Spleen (tissue), 13 donors: ENCODE data around the gene MTMR3. TPM values are rescaled to one million over a fixed set of nuclear protein-coding genes. Genes with fewer than 3 reads are reported as not detected.
"Not testable (repeated sequence)": the region's sequence is repeated elsewhere in the genome, so short reads cannot be mapped to it uniquely, and the experiment has no call there.

ENCODE experiments used
- DNase-seq: peaks from one replicate; pipeline ENCODE4 v3.0.0-alpha.2; 2020
- H3K27ac ChIP-seq, 8 donors: fragments of 200-600 bp; sonication (generic) in 7 of 8; 1 replicate in 4 of 8; 2 replicates in 4 of 8; pipeline versions ENCODE4 v1.5.0 to v1.8.0; 2016 to 2021; ENCODE audit warnings: inconsistent platforms in 4 of 8, mild to moderate bottlenecking in 4 of 8, moderate library complexity in 1 of 8
- H3K27me3 ChIP-seq, 7 donors: fragments of 200-600 bp; sonication (generic) in 6 of 7; replicated peaks in 1 of 7; 1 replicate in 4 of 7; 2 replicates in 3 of 7; pipeline versions ENCODE4 v1.5.0 to v1.8.0; 2016 to 2021; ENCODE audit warnings: inconsistent platforms in 3 of 7, mild to moderate bottlenecking in 1 of 7
- H3K36me3 ChIP-seq, 6 donors: fragments of 200-600 bp; sonication (generic) in 5 of 6; 1 replicate in 4 of 6; 2 replicates in 2 of 6; pipeline versions ENCODE4 v1.5.0 to v1.8.0; 2016 to 2021; ENCODE audit warnings: inconsistent platforms in 2 of 6
- H3K4me1 ChIP-seq, 6 donors: fragments of 200-600 bp; sonication (generic) in 5 of 6; 1 replicate in 3 of 6; 2 replicates in 3 of 6; pipeline versions ENCODE4 v1.5.0 to v1.8.0; 2016 to 2021; ENCODE audit warnings: inconsistent platforms in 3 of 6
- H3K4me3 ChIP-seq, 8 donors: fragments of 200-600 bp; sonication (generic) in 7 of 8; 1 replicate in 4 of 8; 2 replicates in 4 of 8; pipeline versions ENCODE4 v1.5.0 to v1.8.0; 2016 to 2021; ENCODE audit warnings: inconsistent platforms in 4 of 8, mild to moderate bottlenecking in 4 of 8, moderate library complexity in 2 of 8
- H3K9me3 ChIP-seq, 8 donors: fragments of 200-600 bp; sonication (generic) in 7 of 8; 1 replicate in 4 of 8; 2 replicates in 4 of 8; pipeline versions ENCODE4 v1.5.0 to v1.8.0; 2016 to 2021; ENCODE audit warnings: inconsistent platforms in 4 of 8
- CTCF ChIP-seq, 11 experiments: fragments of 200-600 bp in 7 of 11; fragments of 450-650 bp in 4 of 11; sonication (generic) in 4 of 11; IDR thresholded peaks in 8 of 11; conservative IDR thresholded peaks in 3 of 11; 1 replicate in 7 of 11; 2 replicates in 4 of 11; pipeline versions ENCODE4 v1.4.0 to v1.8.0; 2016 to 2021; ENCODE audit warnings: antibody characterized with exemption in 11 of 11, inconsistent platforms in 4 of 11, mild to moderate bottlenecking in 1 of 11
- POLR2A ChIP-seq, 3 donors: fragments of 450-650 bp; IDR thresholded peaks; one replicate each; pipeline ENCODE4 v1.5.1; 2017; ENCODE audit warnings: antibody characterized with exemption in 3 of 3, mild to moderate bottlenecking in 1 of 3
- POLR2AphosphoS5 ChIP-seq, 3 donors: sonication (generic); formaldehyde crosslinking; IDR thresholded peaks; one replicate each; pipeline ENCODE4 v1.5.1; 2017; ENCODE audit warnings: antibody characterized with exemption in 3 of 3
- WGBS, 5 donors: extraction: QIAGEN DNeasy Blood & Tissue Kit in 3 of 5; methylation state at CpG; one replicate each; pipeline versions ENCODE4 v1.1.5 to v1.1.7; 2013 to 2018; 5-methylcytosine and 5-hydroxymethylcytosine counted together
- intact Hi-C: fragments of 100-400 bp; cut with DNase I; formaldehyde crosslinking; loops from one replicate; pipeline ENCODE4 v1.15.0; 2023; ENCODE audit warnings: low total_unique reads
- long read RNA-seq, 2 donors: transcript quantifications; one replicate each; lab custom pipeline, GENCODE V29; 2026
- polyA plus RNA-seq, 3 donors: library from polyadenylated mRNA; stranded (reverse); fragments of 200-250 nt; gene quantifications; one replicate each; pipeline ENCODE4 v1.2.1, GENCODE V29; 2013
- total RNA-seq, 7 donors: library from RNA; depleted of rRNA in 3 of 7; stranded (reverse); fragments of >200 nt in 3 of 7; fragmentation: NEBNext Ultra II Directional in 4 of 7; extraction: Animal tissue kit (Norgen Biotek cat#: 25700) in 4 of 7; gene quantifications; one replicate each; pipeline versions ENCODE4 v1.1.0 to v1.2.1, GENCODE V29; 2016 to 2021
- donor health status: healthy with polysubstance abuse.
- donor health status: DM: no; HTN: no; CAD: no; lungs with moderate emphysema.
- donor health status: DM: no; HTN: no; CAD: no.
- donor health status: Bipolar disorder and iron deficiency.
- donor health status: healthy.
- donor health status: DM: no; HTN: no; CAD: no.
- donor health status: DM: yes; HTN: yes; CAD: no.

MTMR3 gene
- 100 to 1,000 TPM in 3 of 7 donors, 10 to 100 TPM in 4; 65.7 to 137 (median 87.9) TPM for total RNA-seq
- 10 to 100 TPM in 1 of 3 donors, 1 to 10 TPM in 2; 5.3 to 13.0 (median 6.7) TPM for polyA plus RNA-seq
- long read RNA-seq, donor 1, partial matches to known transcripts, result 8 of 10 reads
- long read RNA-seq, donor 1, other reads (novel, unspliced or antisense), result 0 of 10 reads
- long read RNA-seq, donor 2, partial matches to known transcripts, result 13 of 15 reads
- long read RNA-seq, donor 2, other reads (novel, unspliced or antisense), result 0 of 15 reads

- Histone ChIP-seq H3K27me3 (no peaks in the 10 kb centered on the region), H3K4me1 (peaks cover 14 to 56% (median 48%) of the 10 kb centered on the region in 6 donors), H3K36me3 (no peaks in the 10 kb centered on the region), H3K4me3 (peak within 1 kb of the TSS; percentile 77 to 95 (median 88)), H3K27ac (peak within 1 kb of the TSS; percentile 94 to 99 (median 98)), H3K9me3 (no peaks in the 10 kb centered on the region)
- DNase-seq, result peak; percentile 99
- intact Hi-C loops, result no loop called here
- TF ChIP-seq CTCF (IDR thresholded peaks at IDR 0.05 in 8 of 11, conservative IDR thresholded peaks at IDR 0.05 in 3 of 11) (peak; percentile 10 to 69 (median 49)), POLR2A (IDR thresholded peaks at IDR 0.05) (peak in 1 of 3 donors; percentile 27), POLR2AphosphoS5 (IDR thresholded peaks at IDR 0.05) (peak; percentile 88 to 91 (median 89))
- WGBS, 5 donors, result 0 to 1% (median 1%) methylated on average over 33 to 82 of the region's 82 CpGs
Measured at GRCh38 chr22:29883045-29883774, at the start of gene MTMR3. TSS of gene MTMR3 (plus strand) at chr22:29883174. CDS start at chr22:29971060, 87,886 bp downstream.

- 72 to 90% (median 81%) methylated on average over 6 to 7 of the region's 7 CpGs for WGBS, 5 donors
- H3K36me3 ChIP-seq, result peaks cover 0 to 70% (median 40%) of the 10 kb centered on the region in 6 donors
- no peak for DNase-seq
- H3K27ac ChIP-seq, result peak overlapping the region in 1 of 8 donors; percentile 64
- TF ChIP-seq POLR2AphosphoS5 (IDR thresholded peaks at IDR 0.05) (no peak), CTCF (IDR thresholded peaks at IDR 0.05 in 8 of 11, conservative IDR thresholded peaks at IDR 0.05 in 3 of 11) (no peak), POLR2A (IDR thresholded peaks at IDR 0.05) (no peak)
- H3K9me3 ChIP-seq, result no peaks in the 10 kb centered on the region
- H3K4me3 ChIP-seq, result no peak overlapping the region
- no peaks in the 10 kb centered on the region for H3K27me3 ChIP-seq
- peaks cover 12 to 82% (median 42%) of the 10 kb centered on the region in 6 donors for H3K4me1 ChIP-seq
- intact Hi-C loops, result no loop called here
Measured at GRCh38 chr22:29833392-29833965, 49.5 kb upstream of the MTMR3 start.

- no peak overlapping the region for H3K27ac ChIP-seq
- H3K4me3 ChIP-seq, result no peak overlapping the region
- peaks cover 0 to 64% (median 36%) of the 10 kb centered on the region in 6 donors for H3K36me3 ChIP-seq
- H3K27me3 ChIP-seq, result no peaks in the 10 kb centered on the region
- H3K4me1 ChIP-seq, result peaks cover 12 to 82% (median 47%) of the 10 kb centered on the region in 6 donors
- no peak for DNase-seq
- no peaks in the 10 kb centered on the region for H3K9me3 ChIP-seq
- no peak for TF ChIP-seq CTCF (IDR thresholded peaks at IDR 0.05 in 8 of 11, conservative IDR thresholded peaks at IDR 0.05 in 3 of 11)
- no peak for TF ChIP-seq POLR2A (IDR thresholded peaks at IDR 0.05)
- no peak for TF ChIP-seq POLR2AphosphoS5 (IDR thresholded peaks at IDR 0.05)
- 84 to 97% (median 92%) methylated on average over 1 of the region's 1 CpG for WGBS, 5 donors
- intact Hi-C loops, result no loop called here
Measured at GRCh38 chr22:29834046-29834445, 48.9 kb upstream of the MTMR3 start.

- H3K9me3 ChIP-seq, DNase-seq, intact Hi-C loops, H3K27me3 ChIP-seq: not testable (repeated sequence)
- 91 to 97% (median 94%) methylated on average over 18 of the region's 18 CpGs for WGBS, 5 donors
- H3K36me3 ChIP-seq, result peaks cover 0 to 36% (median 16%) of the 10 kb centered on the region in 6 donors
- H3K27ac ChIP-seq, result peak overlapping the region in 1 of 8 donors; percentile 91
- H3K4me1 ChIP-seq, result peaks cover 12 to 73% (median 40%) of the 10 kb centered on the region in 6 donors
- H3K4me3 ChIP-seq, result peak overlapping the region in 7 of 8 donors; percentile 81 to 95 (median 89)
Measured at GRCh38 chr22:29836791-29837370, 46.1 kb upstream of the MTMR3 start.
